NCI-H1417 treated with DMSO at 0.1 percent for 48 hours (cell line): ENCODE results near the gene TKTL1.
"Not testable (repeated sequence)": the region's sequence is repeated elsewhere in the genome, so short reads cannot be mapped to it uniquely, and the experiment has no call there.

Experiments
- DNase-seq: peaks from one replicate; lab custom pipeline; 2025; lab: John Stamatoyannopoulos, UW

TKTL1 gene

GRCh38 chrX:154343620-154344019 lies 48.0 kb downstream of the TKTL1 start:
- DNase-seq, result not testable (repeated sequence)

GRCh38 chrX:154348114-154348531 lies 52.5 kb downstream of the TKTL1 start:
- no peak for DNase-seq

GRCh38 chrX:154348646-154349358 lies 53.2 kb downstream of the TKTL1 start:
- DNase-seq, result no peak

GRCh38 chrX:154349359-154349935 lies 53.9 kb downstream of the TKTL1 start:
- no peak for DNase-seq

- DNase-seq, result no peak
These were observed 54.4 kb downstream of the TKTL1 start for GRCh38 chrX:154349979-154350378.

- no peak for DNase-seq
These were observed 55.0 kb downstream of the TKTL1 start for GRCh38 chrX:154350429-154351182.

GRCh38 chrX:154351183-154352011 lies 55.8 kb downstream of the TKTL1 start:
- DNase-seq, result no peak

- DNase-seq, result no peak
These were observed 56.4 kb downstream of the TKTL1 start for GRCh38 chrX:154352012-154352401.

- no peak for DNase-seq
These were observed 56.9 kb downstream of the TKTL1 start for GRCh38 chrX:154352466-154352865.

- DNase-seq, result no peak
These were observed 57.7 kb downstream of the TKTL1 start for GRCh38 chrX:154353172-154353843.

- no peak for DNase-seq
These were observed 58.4 kb downstream of the TKTL1 start for GRCh38 chrX:154354013-154354412.

GRCh38 chrX:154354516-154354915 lies 58.9 kb downstream of the TKTL1 start:
- no peak for DNase-seq

- DNase-seq, result no peak
These were observed 59.6 kb downstream of the TKTL1 start for GRCh38 chrX:154355094-154355775.

- DNase-seq, result no peak
These were observed 60.2 kb downstream of the TKTL1 start for GRCh38 chrX:154355776-154356140.

- DNase-seq, result no peak
These were observed 61.0 kb downstream of the TKTL1 start for GRCh38 chrX:154356596-154356995.

GRCh38 chrX:154357205-154357604 lies 61.6 kb downstream of the TKTL1 start:
- no peak for DNase-seq

- no peak for DNase-seq
These were observed 62.4 kb downstream of the TKTL1 start for GRCh38 chrX:154358011-154358410.

GRCh38 chrX:154358829-154359228 lies 63.2 kb downstream of the TKTL1 start:
- DNase-seq, result no peak

- DNase-seq, result no peak
These were observed 64.0 kb downstream of the TKTL1 start for GRCh38 chrX:154359362-154360154.

GRCh38 chrX:154360155-154360713 lies 64.6 kb downstream of the TKTL1 start:
- no peak for DNase-seq
